ENCODE data around the gene SLC12A8. TPM values are rescaled to one million over a fixed set of nuclear protein-coding genes. Genes with fewer than 3 reads are reported as not detected.

SLC12A8 gene
- total RNA-seq, 1 donor from 2014 or later = 13.6 TPM

- no peak for DNase-seq (ENCODE audit: low read depth)
- no peak overlapping the region for H3K4me3 ChIP-seq (ENCODE audit: low read depth, low read length)
- TF ChIP-seq CTCF (IDR thresholded peaks at IDR 0.05; ENCODE audit: insufficient read depth, low read length, poor library complexity, severe bottlenecking) = no peak
- no peaks in the 10 kb centered on the region for H3K36me3 ChIP-seq (ENCODE audit: control insufficient read depth, insufficient read depth, low read length)
- no peaks in the 10 kb centered on the region for H3K27me3 ChIP-seq (ENCODE audit: control insufficient read depth, insufficient read depth, low read length)
Measured at GRCh38 chr3:125042725-125043406, 169.7 kb downstream of the SLC12A8 start.

GRCh38 chr3:125039131-125040100, 173.1 kb downstream of the SLC12A8 start:
- Histone ChIP-seq H3K4me3 (ENCODE audit: low read depth, low read length) (no peak overlapping the region), H3K27me3 (ENCODE audit: control insufficient read depth, insufficient read depth, low read length) (no peaks in the 10 kb centered on the region), H3K36me3 (ENCODE audit: control insufficient read depth, insufficient read depth, low read length) (no peaks in the 10 kb centered on the region)
- DNase-seq (ENCODE audit: low read depth) = no peak
- no peak for TF ChIP-seq CTCF (IDR thresholded peaks at IDR 0.05; ENCODE audit: insufficient read depth, low read length, poor library complexity, severe bottlenecking)

- TF ChIP-seq CTCF (IDR thresholded peaks at IDR 0.05; ENCODE audit: insufficient read depth, low read length, poor library complexity, severe bottlenecking) = no peak
- H3K4me3 ChIP-seq (ENCODE audit: low read depth, low read length) = no peak overlapping the region
- no peak for DNase-seq (ENCODE audit: low read depth)
- no peaks in the 10 kb centered on the region for H3K36me3 ChIP-seq (ENCODE audit: control insufficient read depth, insufficient read depth, low read length)
- no peaks in the 10 kb centered on the region for H3K27me3 ChIP-seq (ENCODE audit: control insufficient read depth, insufficient read depth, low read length)
Measured at GRCh38 chr3:125037498-125038150, 174.9 kb downstream of the SLC12A8 start.

- Histone ChIP-seq H3K36me3 (ENCODE audit: control insufficient read depth, insufficient read depth, low read length) (peaks cover 1% of the 10 kb centered on the region), H3K27me3 (ENCODE audit: control insufficient read depth, insufficient read depth, low read length) (no peaks in the 10 kb centered on the region), H3K4me3 (ENCODE audit: low read depth, low read length) (no peak overlapping the region)
- no peak for TF ChIP-seq CTCF (IDR thresholded peaks at IDR 0.05; ENCODE audit: insufficient read depth, low read length, poor library complexity, severe bottlenecking)
- no peak for DNase-seq (ENCODE audit: low read depth)
Measured at GRCh38 chr3:125035217-125035616, 177.3 kb downstream of the SLC12A8 start.

GRCh38 chr3:125033616-125034015, 178.9 kb downstream of the SLC12A8 start:
- no peak for DNase-seq (ENCODE audit: low read depth)
- no peak for TF ChIP-seq CTCF (IDR thresholded peaks at IDR 0.05; ENCODE audit: insufficient read depth, low read length, poor library complexity, severe bottlenecking)
- Histone ChIP-seq H3K27me3 (ENCODE audit: control insufficient read depth, insufficient read depth, low read length) (no peaks in the 10 kb centered on the region), H3K4me3 (ENCODE audit: low read depth, low read length) (no peak overlapping the region), H3K36me3 (ENCODE audit: control insufficient read depth, insufficient read depth, low read length) (peaks cover 2% of the 10 kb centered on the region)
